Measurements from ENCODE around the gene DAP. TPM values are rescaled to one million over a fixed set of nuclear protein-coding genes. Genes with fewer than 3 reads are reported as not detected.

Gene DAP
- total RNA-seq, 1 experiment from 2014 or later, result 47.2 TPM

DNA sequence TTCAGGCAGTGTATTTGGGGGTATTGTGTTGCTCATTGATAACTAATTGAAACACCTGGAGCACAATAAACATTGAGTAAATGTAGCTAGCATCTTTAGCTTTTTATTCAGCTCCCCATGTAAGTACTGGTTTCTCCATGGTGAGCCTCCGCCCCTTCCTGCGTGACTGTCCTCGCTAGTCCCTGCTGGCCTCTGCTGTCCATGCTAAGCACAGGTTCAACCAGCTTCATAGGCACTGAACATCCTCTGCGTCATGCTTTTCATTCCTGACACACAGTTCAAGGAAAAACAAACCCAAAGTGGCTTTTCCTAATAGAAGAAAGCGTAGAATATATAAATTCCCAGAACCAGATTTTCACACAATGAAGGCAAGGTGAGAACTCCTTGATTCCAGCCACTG lies 27.3 kb upstream of the DAP start:
- Histone ChIP-seq H3K14ac (ENCODE audit: insufficient read depth, low read length) (no peak overlapping the region), H3K23ac (ENCODE audit: insufficient read length, low read depth, low read length) (no peak overlapping the region), H2BK20ac (ENCODE audit: low read depth, low read length, poor library complexity, severe bottlenecking) (no peak overlapping the region), H3K27me3 (ENCODE audit: insufficient read depth, low read length) (no peaks in the 10 kb centered on the region), H3K56ac (ENCODE audit: insufficient read length, low read depth, low read length) (no peak overlapping the region), H3K9me3 (ENCODE audit: control insufficient read depth, low read depth, low read length) (no peaks in the 10 kb centered on the region), H3K27ac (ENCODE audit: insufficient read length, low read depth, low read length) (no peak overlapping the region), H4K8ac (replicated peaks; ENCODE audit: insufficient read length, low read depth, low read length) (no peak overlapping the region), H4K20me1 (ENCODE audit: control insufficient read depth, insufficient read depth, insufficient read length) (no peaks in the 10 kb centered on the region), H2BK12ac (ENCODE audit: insufficient read length, low read depth, low read length) (no peak overlapping the region), H4K91ac (ENCODE audit: insufficient read length, low read depth, low read length) (no peak overlapping the region), H2BK15ac (ENCODE audit: low read depth, low read length) (no peak overlapping the region), H2AK5ac (ENCODE audit: insufficient read length, low read length) (no peak overlapping the region), H3T11ph (ENCODE audit: low read length) (no peak overlapping the region), H3K23me2 (ENCODE audit: insufficient read length, low read depth, low read length, poor library complexity, severe bottlenecking) (no peaks in the 10 kb centered on the region), H3K79me2 (ENCODE audit: insufficient read depth, low read length) (no peaks in the 10 kb centered on the region), H3K9ac (ENCODE audit: extremely low read depth, insufficient read length, low read length) (no peak overlapping the region), H3K4me1 (ENCODE audit: insufficient read depth, low read length) (0 out of 2 replicates have a peak, but pooled peaks cover 1% of the 10 kb centered on the region), H3K18ac (ENCODE audit: insufficient read length, low read depth, low read length) (no peak overlapping the region), H3K4ac (ENCODE audit: low read depth, low read length) (no peak overlapping the region), H2AFZ (ENCODE audit: low read length) (no peak overlapping the region), H3K4me2 (ENCODE audit: insufficient read depth, insufficient read length, low read length) (no peak overlapping the region), H2BK120ac (ENCODE audit: low read depth, low read length, poor library complexity, severe bottlenecking) (no peak overlapping the region), H2BK5ac (ENCODE audit: insufficient read length, low read length) (no peak overlapping the region), H3K79me1 (ENCODE audit: insufficient read depth, low read depth, low read length, poor library complexity, severe bottlenecking) (no peaks in the 10 kb centered on the region), H4K5ac (ENCODE audit: insufficient read length, low read depth, low read length) (no peak overlapping the region)
- Mint-ChIP-seq H3K27ac (no peak overlapping the region), H3K4me3 (no peak overlapping the region), H3K4me1 (no peaks in the 10 kb centered on the region), H3K9me3 (no peaks in the 10 kb centered on the region), H3K36me3 (ENCODE audit: insufficient read depth in 1 of 3, low read depth in 3 of 3) (no peaks in the 10 kb centered on the region), H3K27me3 (ENCODE audit: low read depth) (peaks cover 4% of the 10 kb centered on the region)
- no CpG with 5 or more reads among the region's 5 CpGs for WGBS (ENCODE audit: extremely low coverage, insufficient read length, low lambda C conversion rate)
- TF ChIP-seq, protein P1, sequence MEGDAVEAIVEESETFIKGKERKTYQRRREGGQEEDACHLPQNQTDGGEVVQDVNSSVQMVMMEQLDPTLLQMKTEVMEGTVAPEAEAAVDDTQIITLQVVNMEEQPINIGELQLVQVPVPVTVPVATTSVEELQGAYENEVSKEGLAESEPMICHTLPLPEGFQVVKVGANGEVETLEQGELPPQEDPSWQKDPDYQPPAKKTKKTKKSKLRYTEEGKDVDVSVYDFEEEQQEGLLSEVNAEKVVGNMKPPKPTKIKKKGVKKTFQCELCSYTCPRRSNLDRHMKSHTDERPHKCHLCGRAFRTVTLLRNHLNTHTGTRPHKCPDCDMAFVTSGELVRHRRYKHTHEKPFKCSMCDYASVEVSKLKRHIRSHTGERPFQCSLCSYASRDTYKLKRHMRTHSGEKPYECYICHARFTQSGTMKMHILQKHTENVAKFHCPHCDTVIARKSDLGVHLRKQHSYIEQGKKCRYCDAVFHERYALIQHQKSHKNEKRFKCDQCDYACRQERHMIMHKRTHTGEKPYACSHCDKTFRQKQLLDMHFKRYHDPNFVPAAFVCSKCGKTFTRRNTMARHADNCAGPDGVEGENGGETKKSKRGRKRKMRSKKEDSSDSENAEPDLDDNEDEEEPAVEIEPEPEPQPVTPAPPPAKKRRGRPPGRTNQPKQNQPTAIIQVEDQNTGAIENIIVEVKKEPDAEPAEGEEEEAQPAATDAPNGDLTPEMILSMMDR (conservative IDR thresholded peaks at IDR 0.05), result no peak
- DNase-seq, result no peak

Measured in H9 (cell line).